Prostate gland (tissue), 2 donors: ENCODE measurements around the gene NDUFA8.

Experiments
- CTCF ChIP-seq, 4 experiments: fragments of 200-600 bp in 2 of 4; fragments of 450-650 bp in 2 of 4; sonication (generic) in 2 of 4; IDR thresholded peaks; 1 replicate in 3 of 4; 2 replicates in 1 of 4; pipeline ENCODE4 v1.5.1; 2016 to 2019; ENCODE audit warnings: antibody characterized with exemption in 4 of 4, mild to moderate bottlenecking in 2 of 4, moderate library complexity in 2 of 4
- POLR2A ChIP-seq: fragments of 450-650 bp; IDR thresholded peaks from one replicate; pipeline ENCODE4 v1.6.1; 2016; ENCODE audit warnings: antibody characterized with exemption, mild to moderate bottlenecking
- POLR2AphosphoS5 ChIP-seq: sonication (generic); formaldehyde crosslinking; IDR thresholded peaks from one replicate; pipeline ENCODE4 v1.6.1; 2017; ENCODE audit warnings: antibody characterized with exemption

GRCh38 chr9:122125158-122125508 lies 34.4 kb downstream of the NDUFA8 start:
- TF ChIP-seq CTCF (IDR thresholded peaks at IDR 0.05) (peak; percentile 92 to 96 (median 96)), POLR2AphosphoS5 (no peak), POLR2A (no peak)
